K562 (cell line): ENCODE measurements around the gene NSRP1.

Experiments used
- GATAD2B ChIP-seq: fragments of 450-650 bp; IDR thresholded peaks from 2 replicates; pipeline ENCODE4 v1.6.1; 2017; ENCODE audit warnings: mild to moderate bottlenecking, borderline replicate concordance
- RB1 ChIP-seq: fragments of 450-650 bp; IDR thresholded peaks from 2 replicates; pipeline ENCODE4 v1.6.1; 2017; ENCODE audit warnings: low read depth, mild to moderate bottlenecking
- TAF7 ChIP-seq: fragments of 450-650 bp; IDR thresholded peaks from 2 replicates; pipeline ENCODE4 v1.6.1; 2016; ENCODE audit warnings: missing genetic modification characterization, missing compliant biosample characterization

DNA sequence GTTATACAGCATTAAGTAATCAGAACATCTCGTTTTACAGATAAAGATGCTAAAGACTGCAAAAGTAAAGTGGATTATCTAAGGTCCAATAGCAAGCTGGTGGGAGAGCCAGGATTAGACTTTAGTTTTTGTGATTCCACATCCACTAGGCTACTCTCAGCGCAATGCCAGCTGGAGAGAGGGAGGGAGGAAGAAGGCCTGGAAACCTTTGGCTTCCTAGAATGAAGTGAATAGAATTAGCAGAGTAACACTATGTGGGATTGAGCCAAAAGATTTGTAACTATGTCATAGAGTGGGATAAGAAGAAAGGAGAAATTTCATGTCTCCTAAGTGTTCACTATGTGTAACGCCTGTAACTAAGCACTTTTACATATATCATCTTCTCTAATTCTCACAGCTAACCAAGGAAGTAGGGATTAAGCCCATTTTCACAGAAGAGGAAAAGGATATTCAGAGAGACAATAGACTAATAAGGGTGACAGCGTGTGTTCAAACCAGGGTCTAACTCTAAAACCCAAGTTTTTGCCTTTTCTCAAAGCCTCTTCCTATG, 25.4 kb upstream of the NSRP1 start:
- TF ChIP-seq GATAD2B, result no peak
- TF ChIP-seq TAF7 (tag), result no peak
- no peak for TF ChIP-seq RB1
